SK-MEL-5 (cell line): ENCODE measurements around the gene DBX1. TPM values are rescaled to one million over a fixed set of nuclear protein-coding genes. Genes with fewer than 3 reads are reported as not detected.
"Not testable (repeated sequence)": the region's sequence is repeated elsewhere in the genome, so short reads cannot be mapped to it uniquely, and the experiment has no call there.

Experiments
- DNase-seq: peaks from one replicate; pipeline ENCODE4 v3.0.0-alpha.2; 2016; ENCODE audit warnings: low read depth, low spot score
- in situ Hi-C: cut with HindIII; loops from 2 replicates; pipeline ENCODE4 v1.10.0; 2016; ENCODE audit warnings: low sequenced_read_pairs, high pct_unique_total_duplicates, low pct_unique_long_range_greater_than_20kb
- total RNA-seq: library from RNA; depleted of rRNA; stranded (reverse); fragments of >200 nt; shearing (Covaris generic); gene quantifications from 2 replicates; pipeline ENCODE4 v1.2.3, GENCODE V29; 2014

Gene DBX1
- total RNA-seq, 1 experiment from 2014 or later = not detected

DNA sequence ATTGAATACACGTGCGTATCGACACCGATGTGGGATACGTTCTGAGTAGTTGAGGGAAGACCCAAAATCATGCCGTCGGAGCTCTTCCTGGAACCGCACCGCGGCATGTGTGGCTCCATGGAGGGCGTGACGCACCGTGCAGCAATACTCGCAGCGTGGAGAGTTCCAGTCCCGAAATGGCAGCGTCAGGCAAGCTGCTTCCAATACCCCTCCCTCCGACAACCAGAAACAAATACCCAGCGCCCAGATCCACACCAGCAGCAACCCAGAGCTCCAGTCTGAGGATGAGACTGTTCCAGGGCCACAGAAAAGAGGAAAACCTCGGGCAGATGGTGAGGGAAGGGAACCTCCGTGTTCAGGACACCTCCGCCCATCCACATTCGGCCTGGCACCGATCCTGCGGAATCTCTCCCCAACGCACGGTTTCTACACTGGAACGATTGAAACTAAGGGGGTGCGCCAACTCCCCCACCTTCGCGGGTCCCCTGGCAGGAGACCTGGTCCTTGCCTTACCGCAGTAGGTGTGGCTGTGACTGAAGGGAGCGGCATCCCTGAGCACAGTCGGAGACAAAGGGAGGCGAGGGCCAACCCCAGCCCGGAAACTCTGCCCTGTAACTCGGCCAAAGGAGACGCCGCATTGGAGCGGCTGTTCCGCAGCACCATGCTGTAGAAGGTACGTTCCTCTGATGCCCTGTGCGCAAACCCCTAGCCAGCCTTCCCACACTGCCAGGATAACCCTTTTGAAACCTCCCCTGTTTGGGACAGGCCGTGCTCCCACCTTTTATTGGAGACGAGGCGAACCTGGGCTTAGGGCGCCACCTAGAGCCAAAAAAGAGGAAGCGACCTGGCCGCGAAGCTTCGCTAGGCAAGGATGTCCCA lies 28.2 kb downstream of the DBX1 start:
- in situ Hi-C loops = no loop called here
- no peak for DNase-seq

DNA sequence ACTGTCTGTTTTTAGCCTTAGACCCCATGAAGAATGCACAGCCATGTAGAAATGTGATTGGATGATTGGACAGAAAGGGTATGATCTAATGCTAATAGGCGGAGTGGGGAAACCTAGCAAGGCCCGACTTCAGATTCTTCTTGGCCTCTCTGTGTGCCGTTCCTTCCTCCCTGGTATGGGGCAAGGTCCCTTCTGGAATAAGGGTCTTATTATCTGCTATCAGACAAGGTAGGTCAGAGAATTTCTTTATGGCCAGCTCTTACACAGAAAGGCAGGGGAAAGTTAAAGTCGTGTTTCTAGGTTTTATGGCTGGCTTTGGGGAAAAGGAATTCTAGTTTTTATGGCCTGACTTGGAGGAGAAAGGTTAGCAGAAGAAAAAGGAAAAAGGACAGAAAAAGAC lies 30.6 kb downstream of the DBX1 start:
- in situ Hi-C loops = no loop called here
- DNase-seq = no peak

DNA sequence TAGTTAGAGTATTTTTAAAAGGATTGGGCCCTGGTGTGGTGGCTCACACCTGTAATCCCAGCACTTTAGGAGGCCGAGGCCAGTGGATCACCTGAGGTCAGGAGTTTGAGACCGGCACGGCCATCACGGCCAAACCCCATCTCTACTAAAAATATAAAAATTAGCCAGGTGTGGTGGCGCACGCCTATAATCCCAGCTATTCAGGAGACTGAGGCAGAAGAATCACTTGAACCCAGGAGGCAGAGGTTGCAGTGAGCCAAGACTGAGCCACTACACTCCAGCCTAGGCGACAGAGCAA lies 31.8 kb downstream of the DBX1 start:
- in situ Hi-C loops, DNase-seq: not testable (repeated sequence)

GRCh38 chr11:20127671-20128527 lies 32.4 kb downstream of the DBX1 start:
- DNase-seq = peak; percentile 74
- in situ Hi-C loops = no loop called here

GRCh38 chr11:20126724-20127123 lies 33.6 kb downstream of the DBX1 start:
- in situ Hi-C loops = no loop called here
- no peak for DNase-seq

- in situ Hi-C loops = no loop called here
- no peak for DNase-seq
These were observed 34.3 kb downstream of the DBX1 start for GRCh38 chr11:20125927-20126326.

GRCh38 chr11:20122131-20122530 lies 38.1 kb downstream of the DBX1 start:
- in situ Hi-C loops = no loop called here
- no peak for DNase-seq

- no peak for DNase-seq
- in situ Hi-C loops = no loop called here
These were observed 39.9 kb downstream of the DBX1 start for GRCh38 chr11:20120134-20120925.

- in situ Hi-C loops = no loop called here
- no peak for DNase-seq
These were observed 41.0 kb downstream of the DBX1 start for GRCh38 chr11:20119315-20119714.

DNA sequence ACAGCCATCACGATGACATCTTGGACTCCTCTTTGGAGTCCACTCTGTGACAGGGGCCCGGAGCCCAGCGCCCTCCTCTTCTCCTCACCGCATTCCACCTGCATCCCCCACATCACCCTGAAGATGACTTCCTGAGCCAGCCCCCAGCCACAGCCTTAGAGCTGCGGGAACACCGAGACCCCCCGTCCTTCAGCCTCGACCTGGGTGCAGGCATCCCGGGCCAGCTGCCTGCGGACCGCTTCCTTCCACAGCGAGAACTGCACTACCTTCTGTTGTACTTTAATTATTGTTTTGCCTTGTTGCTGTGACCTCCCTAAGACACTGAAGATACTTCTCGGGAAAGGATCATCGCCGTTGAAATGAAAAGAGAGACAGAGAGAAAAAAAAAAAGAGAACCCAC lies 42.1 kb downstream of the DBX1 start:
- no peak for DNase-seq
- in situ Hi-C loops = no loop called here

DNA sequence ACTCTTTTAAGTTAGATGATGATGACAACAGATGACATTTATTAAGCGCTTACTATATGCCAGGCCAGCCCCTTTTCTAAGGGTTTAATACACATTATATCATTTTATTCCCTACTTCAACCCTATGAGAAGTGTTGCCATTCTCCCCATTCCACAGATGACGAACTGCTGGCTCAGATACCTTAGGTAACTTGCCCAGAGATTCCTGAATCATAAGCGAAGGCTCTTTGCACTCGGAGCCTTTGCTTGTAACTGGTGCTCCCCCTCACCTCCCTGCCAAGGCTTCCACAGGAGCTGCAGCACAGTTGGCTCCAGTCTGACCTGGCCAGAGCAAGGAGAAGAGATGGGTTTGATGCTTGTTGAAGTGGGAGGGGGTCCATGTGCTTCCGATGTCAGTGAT lies 43.0 kb downstream of the DBX1 start:
- DNase-seq = no peak
- in situ Hi-C loops = no loop called here

DNA sequence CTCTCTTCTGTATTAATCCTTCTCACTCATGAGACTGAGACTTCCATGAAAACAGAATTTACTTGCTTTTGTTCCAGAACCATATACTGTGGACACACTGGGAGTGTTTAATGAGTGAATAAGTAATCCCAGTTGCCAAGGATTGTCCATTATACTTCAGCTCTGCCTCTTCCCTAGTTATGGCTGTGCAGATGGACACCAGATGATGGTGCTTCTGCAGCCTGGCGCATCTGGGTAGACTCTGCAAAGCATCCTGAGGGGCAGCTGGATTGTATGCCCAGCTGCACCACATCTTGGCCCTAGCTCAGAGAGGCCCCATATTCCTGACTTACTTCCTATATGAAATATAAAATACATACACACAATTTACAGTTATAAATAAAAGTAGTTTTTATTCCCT lies 43.5 kb downstream of the DBX1 start:
- no peak for DNase-seq

GRCh38 chr11:20114588-20114987 lies 45.7 kb downstream of the DBX1 start:
- in situ Hi-C loops = no loop called here
- DNase-seq = no peak

More for the DNA sequence above, 43.5 kb downstream of the DBX1 start:
- in situ Hi-C loops = no loop called here

GRCh38 chr11:20113149-20113438 lies 47.2 kb downstream of the DBX1 start:
- no peak for DNase-seq
- in situ Hi-C loops = no loop called here

- in situ Hi-C loops = no loop called here
- DNase-seq = peak; percentile 80
These were observed 47.8 kb downstream of the DBX1 start for GRCh38 chr11:20112291-20113148.

- DNase-seq = no peak
- in situ Hi-C loops = no loop called here
These were observed 48.4 kb downstream of the DBX1 start for GRCh38 chr11:20111871-20112270.

GRCh38 chr11:20110908-20111669 lies 49.2 kb downstream of the DBX1 start:
- DNase-seq = peak; percentile 76
- in situ Hi-C loops = no loop called here
